ENCODE data around the gene UBAC1. TPM values are rescaled to one million over a fixed set of nuclear protein-coding genes. Genes with fewer than 3 reads are reported as not detected.
"Not testable (repeated sequence)": the region's sequence is repeated elsewhere in the genome, so short reads cannot be mapped to it uniquely, and the experiment has no call there.

The UBAC1 gene
- total and polyA plus RNA-seq, 4 donors: 33.8 to 68.9 (median 61.7) TPM

- peaks cover 82% of the 10 kb centered on the region for H3K36me3 ChIP-seq (ENCODE audit: control insufficient read depth, insufficient read depth, low read length)
- no peaks in the 10 kb centered on the region for H3K4me1 ChIP-seq (ENCODE audit: control insufficient read depth, insufficient read depth, low read length)
- WGBS (ENCODE audit: insufficient coverage): 90% methylated on average over 18 of the region's 18 CpGs
- H3K27me3 ChIP-seq (ENCODE audit: control insufficient read depth, insufficient read depth, low read length): no peaks in the 10 kb centered on the region
- no peak overlapping the region for H3K27ac ChIP-seq (ENCODE audit: low read depth, low read length)
- DNase-seq (ENCODE audit: low read depth in 4 of 6, low spot score in 6 of 6): no peak
- H3K9me3 ChIP-seq (ENCODE audit: control insufficient read depth, insufficient read depth, low read length): no peaks in the 10 kb centered on the region
- no peak overlapping the region for H3K4me3 ChIP-seq (ENCODE audit: low read depth, low read length)
These were observed 9.1 kb downstream of the UBAC1 start for GRCh38 chr9:135951889-135952663.

DNA sequence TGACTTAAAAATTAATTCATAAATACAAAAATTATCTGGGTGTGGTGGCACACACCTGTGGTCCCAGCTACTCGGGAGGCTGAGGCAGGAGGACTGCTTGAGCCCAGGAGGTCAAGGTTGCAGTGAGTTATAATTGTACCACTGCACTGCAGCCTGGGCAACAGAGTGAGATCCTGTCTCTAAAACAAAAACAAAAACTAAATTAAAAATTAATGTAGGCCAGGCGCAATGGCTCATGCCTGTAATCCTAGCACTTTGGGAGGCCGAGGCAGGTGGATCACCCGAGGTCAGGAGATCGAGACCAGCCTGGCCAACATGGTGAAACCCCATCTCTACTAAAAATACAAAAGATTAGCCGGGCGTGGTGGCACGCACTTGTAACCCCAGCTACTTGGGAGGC, 9.9 kb downstream of the UBAC1 start:
- H3K36me3 ChIP-seq (ENCODE audit: control insufficient read depth, insufficient read depth, low read length): peaks cover 85% of the 10 kb centered on the region

DNA sequence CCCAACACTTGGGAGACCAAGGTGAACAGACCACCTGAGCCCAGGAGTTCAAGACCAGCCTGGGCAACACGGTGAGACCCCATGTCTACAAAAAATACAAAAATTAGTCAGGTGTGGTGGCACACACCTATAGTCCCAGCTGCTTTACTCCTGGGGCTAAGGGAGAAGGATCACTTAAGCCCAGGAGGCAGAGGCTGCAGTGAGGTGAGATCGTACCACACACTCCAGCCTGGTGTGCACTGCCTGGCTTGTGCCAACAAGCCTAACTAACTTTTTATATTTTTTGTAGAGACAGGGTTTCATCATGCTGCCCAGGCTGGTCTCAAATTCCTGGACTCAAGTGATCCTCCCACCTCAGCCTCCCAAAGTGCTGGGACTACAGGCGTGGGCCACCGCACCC, 10.3 kb downstream of the UBAC1 start:
- WGBS (ENCODE audit: insufficient coverage): 100% methylated on average over 1 of the region's 4 CpGs
- peaks cover 85% of the 10 kb centered on the region for H3K36me3 ChIP-seq (ENCODE audit: control insufficient read depth, insufficient read depth, low read length)
- not testable (repeated sequence) for H3K27me3 ChIP-seq (ENCODE audit: control insufficient read depth, insufficient read depth, low read length); H3K27ac ChIP-seq (ENCODE audit: low read depth, low read length); H3K4me3 ChIP-seq (ENCODE audit: low read depth, low read length); H3K4me1 ChIP-seq (ENCODE audit: control insufficient read depth, insufficient read depth, low read length); H3K9me3 ChIP-seq (ENCODE audit: control insufficient read depth, insufficient read depth, low read length); DNase-seq (ENCODE audit: low read depth in 4 of 6, low spot score in 6 of 6)

More for the DNA sequence above, 9.9 kb downstream of the UBAC1 start:
- H3K4me3 ChIP-seq (ENCODE audit: low read depth, low read length); H3K27ac ChIP-seq (ENCODE audit: low read depth, low read length); H3K4me1 ChIP-seq (ENCODE audit: control insufficient read depth, insufficient read depth, low read length); H3K9me3 ChIP-seq (ENCODE audit: control insufficient read depth, insufficient read depth, low read length); H3K27me3 ChIP-seq (ENCODE audit: control insufficient read depth, insufficient read depth, low read length); DNase-seq (ENCODE audit: low read depth in 4 of 6, low spot score in 6 of 6): not testable (repeated sequence)
- 100% methylated on average over 8 of the region's 8 CpGs for WGBS (ENCODE audit: insufficient coverage)

DNA sequence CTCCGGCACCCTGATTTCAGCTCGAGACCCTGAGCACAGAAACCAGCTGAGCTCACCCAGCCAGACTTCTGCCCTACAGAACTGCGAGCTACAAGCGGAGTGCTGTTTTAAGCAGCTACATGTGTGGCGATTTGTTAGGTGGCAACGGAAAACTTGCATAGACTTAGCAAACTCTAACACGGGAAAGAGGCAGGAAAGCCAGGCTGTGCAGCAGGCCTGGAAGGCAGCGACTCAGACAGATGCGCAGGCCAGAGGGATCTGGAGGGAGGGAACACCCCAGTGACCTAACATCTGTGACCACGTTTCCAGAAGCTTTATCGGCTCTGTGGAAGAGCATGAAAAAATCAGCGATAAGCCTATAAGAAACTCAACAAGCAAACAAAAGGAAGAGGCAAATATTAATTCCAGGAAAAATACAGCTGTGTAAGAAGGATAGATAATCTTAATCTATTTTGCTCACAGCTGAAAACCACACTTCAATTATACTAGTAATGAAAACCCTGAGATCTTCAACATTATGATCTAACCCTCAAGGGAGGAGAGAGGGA, 11.0 kb downstream of the UBAC1 start:
- Histone ChIP-seq H3K9me3 (ENCODE audit: control insufficient read depth, insufficient read depth, low read length) (no peaks in the 10 kb centered on the region), H3K4me1 (ENCODE audit: control insufficient read depth, insufficient read depth, low read length) (no peaks in the 10 kb centered on the region), H3K36me3 (ENCODE audit: control insufficient read depth, insufficient read depth, low read length) (peaks cover 89% of the 10 kb centered on the region), H3K4me3 (ENCODE audit: low read depth, low read length) (no peak overlapping the region), H3K27me3 (ENCODE audit: control insufficient read depth, insufficient read depth, low read length) (no peaks in the 10 kb centered on the region), H3K27ac (ENCODE audit: low read depth, low read length) (no peak overlapping the region)
- WGBS (ENCODE audit: insufficient coverage): 92% methylated on average over 9 of the region's 12 CpGs
- DNase-seq (ENCODE audit: low read depth in 4 of 6, low spot score in 6 of 6): no peak

DNA sequence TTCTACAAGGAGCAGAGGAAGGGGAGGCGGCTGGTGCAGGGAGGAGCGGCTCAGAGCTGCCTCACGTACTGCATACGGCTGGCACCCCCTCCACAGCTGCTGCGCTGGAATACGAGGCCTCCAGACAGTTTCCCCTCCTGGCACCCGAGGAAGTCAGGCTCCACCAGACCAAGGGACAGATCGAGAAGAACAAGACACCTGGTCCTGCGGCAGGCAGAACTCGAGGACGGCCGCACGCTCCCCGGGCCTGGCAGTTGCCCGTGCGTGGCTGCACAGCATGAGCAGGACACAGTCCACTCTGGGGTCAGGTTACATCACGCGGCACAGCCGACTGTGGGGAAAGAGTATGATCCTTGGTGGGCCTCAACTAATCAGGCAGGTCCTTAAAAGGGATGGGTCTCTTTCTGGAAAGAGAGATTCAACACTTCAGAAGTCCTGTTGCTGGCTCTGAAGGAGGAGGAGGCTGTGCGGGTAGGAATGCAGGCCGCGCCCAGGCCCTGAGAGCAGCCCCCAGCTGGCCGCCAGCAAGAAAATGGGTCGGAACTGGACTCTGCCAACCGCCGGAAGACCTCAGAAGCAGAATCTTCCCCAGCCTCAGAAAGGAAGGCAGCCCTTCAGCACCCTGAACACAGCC, 11.6 kb downstream of the UBAC1 start:
- 91% methylated on average over 26 of the region's 26 CpGs for WGBS (ENCODE audit: insufficient coverage)
- no peak for DNase-seq (ENCODE audit: low read depth in 4 of 6, low spot score in 6 of 6)
- no peak overlapping the region for H3K27ac ChIP-seq (ENCODE audit: low read depth, low read length)

DNA sequence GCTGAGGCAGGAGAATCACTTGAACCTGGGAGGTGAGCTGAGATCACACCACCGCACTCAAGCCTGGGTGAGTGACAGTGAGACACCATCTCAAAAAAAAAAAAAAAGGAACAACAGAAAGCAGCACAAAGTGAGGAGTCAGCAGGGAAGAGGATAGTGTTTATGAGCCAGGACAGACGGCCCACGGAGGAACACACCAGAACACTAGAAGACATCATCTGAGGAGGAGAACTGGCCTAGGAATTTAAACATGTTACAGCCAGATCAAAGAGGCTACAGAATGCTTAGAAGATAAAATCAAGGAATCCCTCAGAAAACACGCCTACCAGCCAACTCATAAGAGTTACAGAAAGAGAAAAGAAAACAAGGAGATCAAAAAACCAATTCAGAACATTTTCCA, 12.2 kb downstream of the UBAC1 start:
- H3K36me3 ChIP-seq (ENCODE audit: control insufficient read depth, insufficient read depth, low read length): peaks cover 92% of the 10 kb centered on the region
- H3K4me3 ChIP-seq (ENCODE audit: low read depth, low read length): no peak overlapping the region
- DNase-seq (ENCODE audit: low read depth in 4 of 6, low spot score in 6 of 6): no peak
- H3K27me3 ChIP-seq (ENCODE audit: control insufficient read depth, insufficient read depth, low read length): no peaks in the 10 kb centered on the region
- H3K9me3 ChIP-seq (ENCODE audit: control insufficient read depth, insufficient read depth, low read length): no peaks in the 10 kb centered on the region
- no CpG with 5 or more reads among the region's 4 CpGs for WGBS (ENCODE audit: insufficient coverage)
- H3K4me1 ChIP-seq (ENCODE audit: control insufficient read depth, insufficient read depth, low read length): no peaks in the 10 kb centered on the region
- H3K27ac ChIP-seq (ENCODE audit: low read depth, low read length): no peak overlapping the region

More for the DNA sequence above, 11.6 kb downstream of the UBAC1 start:
- Histone ChIP-seq H3K4me1 (ENCODE audit: control insufficient read depth, insufficient read depth, low read length) (no peaks in the 10 kb centered on the region), H3K27me3 (ENCODE audit: control insufficient read depth, insufficient read depth, low read length) (no peaks in the 10 kb centered on the region), H3K4me3 (ENCODE audit: low read depth, low read length) (no peak overlapping the region), H3K9me3 (ENCODE audit: control insufficient read depth, insufficient read depth, low read length) (no peaks in the 10 kb centered on the region), H3K36me3 (ENCODE audit: control insufficient read depth, insufficient read depth, low read length) (peaks cover 92% of the 10 kb centered on the region)

GRCh38 chr9:135948446-135948845, 12.7 kb downstream of the UBAC1 start:
- H3K27me3 ChIP-seq (ENCODE audit: control insufficient read depth, insufficient read depth, low read length): no peaks in the 10 kb centered on the region
- no peak overlapping the region for H3K4me3 ChIP-seq (ENCODE audit: low read depth, low read length)
- H3K27ac ChIP-seq (ENCODE audit: low read depth, low read length): no peak overlapping the region
- no peak for DNase-seq (ENCODE audit: low read depth in 4 of 6, low spot score in 6 of 6)
- H3K36me3 ChIP-seq (ENCODE audit: control insufficient read depth, insufficient read depth, low read length): peaks cover 91% of the 10 kb centered on the region
- H3K9me3 ChIP-seq (ENCODE audit: control insufficient read depth, insufficient read depth, low read length): no peaks in the 10 kb centered on the region
- 86% methylated on average over 11 of the region's 11 CpGs for WGBS (ENCODE audit: insufficient coverage)
- H3K4me1 ChIP-seq (ENCODE audit: control insufficient read depth, insufficient read depth, low read length): no peaks in the 10 kb centered on the region

GRCh38 chr9:135947582-135947981, 13.6 kb downstream of the UBAC1 start:
- H3K27ac ChIP-seq (ENCODE audit: low read depth, low read length): no peak overlapping the region
- H3K9me3 ChIP-seq (ENCODE audit: control insufficient read depth, insufficient read depth, low read length): no peaks in the 10 kb centered on the region
- no peak for DNase-seq (ENCODE audit: low read depth in 4 of 6, low spot score in 6 of 6)
- H3K36me3 ChIP-seq (ENCODE audit: control insufficient read depth, insufficient read depth, low read length): peaks cover 83% of the 10 kb centered on the region
- H3K27me3 ChIP-seq (ENCODE audit: control insufficient read depth, insufficient read depth, low read length): no peaks in the 10 kb centered on the region
- no peaks in the 10 kb centered on the region for H3K4me1 ChIP-seq (ENCODE audit: control insufficient read depth, insufficient read depth, low read length)
- 93% methylated on average over 10 of the region's 18 CpGs for WGBS (ENCODE audit: insufficient coverage)
- no peak overlapping the region for H3K4me3 ChIP-seq (ENCODE audit: low read depth, low read length)

DNA sequence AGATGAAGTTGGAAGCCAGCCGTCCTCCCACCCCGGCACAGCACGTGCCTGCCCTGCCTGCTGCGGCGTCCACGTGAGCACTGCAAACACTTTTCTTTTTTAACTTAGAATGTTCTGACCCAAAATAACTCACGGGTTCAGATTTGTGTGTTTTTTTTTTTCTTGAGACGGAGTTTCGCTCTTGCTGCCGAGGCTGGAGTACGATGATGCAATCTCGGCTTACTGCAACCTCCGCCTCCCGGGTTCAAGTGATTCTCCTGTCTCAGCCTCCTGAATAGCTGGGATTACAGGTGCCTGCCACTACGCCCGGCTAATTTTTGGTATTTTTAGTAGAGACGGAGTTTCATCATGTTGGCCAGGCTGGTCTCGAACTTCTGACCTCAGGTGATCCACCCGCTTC, 14.1 kb downstream of the UBAC1 start:
- not testable (repeated sequence) for H3K4me1 ChIP-seq (ENCODE audit: control insufficient read depth, insufficient read depth, low read length); DNase-seq (ENCODE audit: low read depth in 4 of 6, low spot score in 6 of 6); H3K4me3 ChIP-seq (ENCODE audit: low read depth, low read length); H3K27me3 ChIP-seq (ENCODE audit: control insufficient read depth, insufficient read depth, low read length); H3K27ac ChIP-seq (ENCODE audit: low read depth, low read length); H3K9me3 ChIP-seq (ENCODE audit: control insufficient read depth, insufficient read depth, low read length)
- H3K36me3 ChIP-seq (ENCODE audit: control insufficient read depth, insufficient read depth, low read length): peaks cover 83% of the 10 kb centered on the region
- 98% methylated on average over 16 of the region's 19 CpGs for WGBS (ENCODE audit: insufficient coverage)
